ENCODE measurements around the gene ODR4.

- TF ChIP-seq CTCF (IDR thresholded peaks at IDR 0.05): no peak
- no peak for TF ChIP-seq REST (IDR thresholded peaks at IDR 0.05; ENCODE audit: low read depth, low read length)
- no peak for TF ChIP-seq CHD2 (IDR thresholded peaks at IDR 0.05; ENCODE audit: low read length, partially characterized antibody)
- no peak for TF ChIP-seq RAD21 (IDR thresholded peaks at IDR 0.05; ENCODE audit: low read length)
- TF ChIP-seq FOXM1 (IDR thresholded peaks at IDR 0.05; ENCODE audit: low read depth): no peak
- TF ChIP-seq YY1 (IDR thresholded peaks at IDR 0.05; ENCODE audit: low read depth): no peak
- no peak for TF ChIP-seq SIN3A (IDR thresholded peaks at IDR 0.05; ENCODE audit: borderline replicate concordance, low read depth, low read length)
- no peak for TF ChIP-seq ZBTB33 (IDR thresholded peaks at IDR 0.05; ENCODE audit: borderline replicate concordance, low read depth)
- no peak for TF ChIP-seq MAX (IDR thresholded peaks at IDR 0.05; ENCODE audit: low read depth)
These were observed 87.9 kb downstream of the ODR4 start for GRCh38 chr1:186463511-186463910.

Data from SK-N-SH (cell line).